Activated naive CD8-positive, alpha-beta T cell treated with anti-CD3 and anti-CD28 coated beads for 36 hours (primary cell): ENCODE results near the gene TYW1. TPM values are rescaled to one million over a fixed set of nuclear protein-coding genes. Genes with fewer than 3 reads are reported as not detected.
"Not testable (repeated sequence)": the region's sequence is repeated elsewhere in the genome, so short reads cannot be mapped to it uniquely, and the experiment has no call there.

Experiments
- DNase-seq: peaks from one replicate; pipeline ENCODE4 v3.0.0; 2021
- H3K27ac Mint-ChIP-seq: one replicate; pipeline ENCODE4 v1.8.0; 2022; ENCODE audit warnings: mild to moderate bottlenecking, moderate library complexity, mixed read lengths
- H3K27me3 Mint-ChIP-seq: one replicate; pipeline ENCODE4 v1.8.0; 2022; ENCODE audit warnings: mild to moderate bottlenecking, mixed read lengths
- H3K36me3 Mint-ChIP-seq: one replicate; pipeline ENCODE4 v1.8.0; 2021; ENCODE audit warnings: mild to moderate bottlenecking, mixed read lengths
- H3K4me1 Mint-ChIP-seq: one replicate; pipeline ENCODE4 v1.8.0; 2021; ENCODE audit warnings: mixed read lengths
- H3K4me3 Mint-ChIP-seq: one replicate; pipeline ENCODE4 v1.8.0; 2022; ENCODE audit warnings: mild to moderate bottlenecking, moderate library complexity, mixed read lengths
- H3K9me3 Mint-ChIP-seq: one replicate; pipeline ENCODE4 v1.8.0; 2022; ENCODE audit warnings: mixed read lengths
- total RNA-seq, 2 experiments: library from RNA; stranded (reverse); gene quantifications; one replicate each; pipeline ENCODE4 v1.2.3, GENCODE V29; 2021

The TYW1 gene
- total RNA-seq, 2 experiments from 2014 or later = 16.7 to 17.8 TPM

DNA sequence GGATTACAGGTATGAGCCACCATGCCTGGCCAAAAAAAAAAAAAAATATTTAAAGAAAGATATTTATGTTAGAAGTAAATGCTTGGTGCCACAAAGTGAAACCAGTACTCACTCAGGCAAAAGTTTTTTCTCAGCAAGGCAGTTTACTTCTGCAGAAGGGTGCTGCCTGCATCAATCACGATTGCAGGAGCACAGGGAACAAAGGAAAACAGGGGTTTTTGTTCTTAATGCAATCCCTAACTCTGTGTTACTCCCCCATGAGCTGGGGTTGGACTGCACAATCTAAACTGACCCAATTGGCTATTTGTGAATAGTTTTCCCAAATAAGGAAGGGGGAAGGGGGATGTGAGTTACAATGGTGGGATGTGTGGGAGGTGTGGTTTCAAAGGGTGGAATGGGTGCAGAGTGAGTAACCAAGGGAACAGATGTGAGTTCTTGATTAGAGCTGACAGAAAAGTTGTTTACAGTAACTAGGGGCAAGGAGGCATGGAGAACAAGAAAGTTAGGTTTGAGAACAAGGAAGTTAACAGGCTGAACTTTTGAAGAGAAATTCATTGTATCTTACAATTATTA is 255.4 kb downstream of the TYW1 start:
- no peak for DNase-seq
- no peak overlapping the region for H3K27ac Mint-ChIP-seq
- H3K27me3 Mint-ChIP-seq = no peaks in the 10 kb centered on the region
- H3K4me1 Mint-ChIP-seq = no peaks in the 10 kb centered on the region
- H3K36me3 Mint-ChIP-seq = peaks cover 21% of the 10 kb centered on the region
- H3K9me3 Mint-ChIP-seq = peaks cover 13% of the 10 kb centered on the region
- no peak overlapping the region for H3K4me3 Mint-ChIP-seq

DNA sequence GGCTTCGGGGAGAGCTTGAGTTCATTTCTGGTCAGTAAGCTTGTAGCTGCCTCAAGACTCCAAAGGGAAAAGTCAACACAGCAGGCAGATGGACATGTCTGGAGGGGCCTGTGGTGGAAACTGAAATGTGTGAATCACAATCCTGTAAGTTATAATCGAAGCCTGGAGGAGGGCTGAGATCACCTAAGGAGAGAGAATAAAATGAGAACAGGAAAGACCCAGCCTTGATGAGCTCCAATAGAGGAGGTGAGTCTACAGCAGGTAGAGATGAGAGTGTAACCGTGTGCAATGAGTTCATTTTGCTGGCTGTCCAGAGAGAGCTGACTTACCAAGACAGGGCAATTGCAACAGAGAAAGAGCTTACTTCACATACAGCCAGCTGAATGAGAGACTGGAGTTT is 258.4 kb downstream of the TYW1 start:
- DNase-seq, H3K27ac Mint-ChIP-seq, H3K27me3 Mint-ChIP-seq, H3K4me3 Mint-ChIP-seq, H3K4me1 Mint-ChIP-seq: not testable (repeated sequence)
- peaks cover 11% of the 10 kb centered on the region for H3K9me3 Mint-ChIP-seq
- peaks cover 15% of the 10 kb centered on the region for H3K36me3 Mint-ChIP-seq

DNA sequence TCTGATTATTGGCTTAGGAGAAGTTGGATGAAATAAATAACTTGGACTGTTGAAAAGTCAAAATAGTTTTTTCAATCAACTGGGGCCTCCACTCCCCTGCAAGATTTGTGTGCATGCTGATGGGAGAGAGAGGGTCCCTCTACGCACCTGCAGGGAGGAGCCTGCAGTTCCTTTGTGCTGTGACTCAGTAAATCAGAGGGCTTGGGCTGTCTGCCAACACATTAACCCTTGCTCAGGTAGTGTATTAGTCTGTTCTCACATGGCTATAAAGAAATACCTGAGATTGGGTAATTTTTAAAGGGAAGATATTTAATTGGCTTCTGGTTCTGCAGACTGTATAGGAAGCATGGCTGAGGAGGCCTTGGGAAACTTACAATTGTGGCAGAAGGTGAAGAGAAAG is 261.1 kb downstream of the TYW1 start:
- not testable (repeated sequence) for H3K9me3 Mint-ChIP-seq, H3K36me3 Mint-ChIP-seq, H3K4me3 Mint-ChIP-seq, H3K4me1 Mint-ChIP-seq, H3K27me3 Mint-ChIP-seq, DNase-seq, H3K27ac Mint-ChIP-seq

DNA sequence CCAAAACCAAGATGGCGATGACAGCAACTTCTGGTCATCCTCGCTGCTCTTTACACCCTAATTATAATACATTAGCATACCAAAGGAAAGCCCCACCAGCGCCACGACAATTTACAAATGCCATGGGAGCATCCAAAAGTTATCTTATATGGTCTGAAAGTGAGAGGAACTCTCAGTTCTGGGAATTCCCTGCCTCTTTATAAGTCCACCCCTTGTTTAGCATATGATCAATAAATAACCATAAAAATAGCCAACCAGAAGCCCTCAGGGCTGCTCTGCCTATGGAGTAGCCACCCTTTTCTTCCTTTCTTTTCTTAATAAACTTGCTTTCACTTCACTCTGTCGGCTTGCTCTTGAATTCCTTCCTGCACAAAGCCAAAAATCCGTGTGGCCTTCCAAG is 262.7 kb downstream of the TYW1 start:
- H3K27me3 Mint-ChIP-seq, DNase-seq, H3K27ac Mint-ChIP-seq: not testable (repeated sequence)

DNA sequence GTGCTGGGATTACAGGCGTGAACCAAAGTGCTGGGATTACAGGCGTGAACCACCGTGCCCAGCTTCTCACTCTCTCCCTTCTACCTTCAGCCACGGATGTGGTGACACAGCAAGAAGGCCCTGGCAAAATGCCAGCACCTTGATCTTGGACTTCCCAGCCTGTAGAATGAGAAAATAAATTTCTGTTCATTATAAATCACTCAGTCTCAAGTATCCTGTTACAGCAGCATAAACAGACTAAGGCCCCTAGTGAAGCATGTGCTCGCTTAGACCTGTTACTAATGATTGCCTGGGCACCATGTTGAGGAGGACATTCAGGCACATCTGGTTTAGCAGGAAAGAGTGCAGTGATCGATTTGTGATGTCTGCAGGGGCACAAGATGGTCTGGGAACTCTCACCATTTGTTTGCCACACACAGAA is 263.5 kb downstream of the TYW1 start:
- H3K27ac Mint-ChIP-seq, H3K4me1 Mint-ChIP-seq, H3K9me3 Mint-ChIP-seq, H3K27me3 Mint-ChIP-seq, DNase-seq, H3K4me3 Mint-ChIP-seq: not testable (repeated sequence)
- H3K36me3 Mint-ChIP-seq = peaks cover 15% of the 10 kb centered on the region

More for the DNA sequence above, 262.7 kb downstream of the TYW1 start:
- not testable (repeated sequence) for H3K4me1 Mint-ChIP-seq, H3K9me3 Mint-ChIP-seq, H3K4me3 Mint-ChIP-seq
- peaks cover 14% of the 10 kb centered on the region for H3K36me3 Mint-ChIP-seq

DNA sequence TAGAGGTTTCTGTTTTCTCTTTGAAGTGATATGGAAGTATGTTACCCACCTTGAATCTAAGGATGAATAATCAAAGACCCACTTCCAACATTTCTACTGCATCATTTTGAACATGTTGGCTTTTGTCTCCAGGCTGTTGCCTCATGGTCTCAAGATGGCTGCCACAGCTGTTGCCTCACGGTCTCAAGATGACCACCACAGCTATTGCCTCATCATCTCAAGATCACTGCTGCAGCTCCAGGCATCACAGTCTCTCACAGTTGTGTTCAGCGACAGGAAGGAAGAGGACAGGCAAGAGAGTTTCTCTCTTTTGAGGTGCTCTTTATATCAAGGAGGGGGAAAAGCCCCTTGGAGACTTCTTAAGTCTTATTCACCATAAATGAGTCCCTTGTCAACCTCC is 267.4 kb downstream of the TYW1 start:
- DNase-seq, H3K4me1 Mint-ChIP-seq, H3K4me3 Mint-ChIP-seq, H3K27me3 Mint-ChIP-seq, H3K27ac Mint-ChIP-seq, H3K9me3 Mint-ChIP-seq: not testable (repeated sequence)
- H3K36me3 Mint-ChIP-seq = peaks cover 15% of the 10 kb centered on the region

DNA sequence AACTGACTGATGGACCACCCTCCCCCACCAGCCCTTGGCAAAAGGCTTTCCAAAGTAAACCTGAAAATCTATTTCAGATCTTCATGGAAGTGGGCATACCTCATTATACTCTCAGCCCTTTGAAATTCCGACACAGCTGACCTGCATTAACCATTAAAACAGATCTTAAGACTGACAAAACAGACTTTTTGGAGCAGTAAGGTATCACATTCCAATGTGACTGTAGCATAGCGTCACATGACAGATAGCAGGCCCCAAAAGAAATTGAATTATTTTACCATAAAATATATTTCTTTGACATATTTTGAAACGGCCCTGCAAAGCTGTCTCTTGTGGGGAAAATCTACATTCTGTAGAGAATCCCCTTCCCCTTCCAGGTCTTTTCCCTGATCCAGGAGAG is 269.4 kb downstream of the TYW1 start:
- H3K9me3 Mint-ChIP-seq, H3K4me3 Mint-ChIP-seq, H3K27ac Mint-ChIP-seq, H3K4me1 Mint-ChIP-seq, H3K27me3 Mint-ChIP-seq, DNase-seq: not testable (repeated sequence)
- peaks cover 14% of the 10 kb centered on the region for H3K36me3 Mint-ChIP-seq

DNA sequence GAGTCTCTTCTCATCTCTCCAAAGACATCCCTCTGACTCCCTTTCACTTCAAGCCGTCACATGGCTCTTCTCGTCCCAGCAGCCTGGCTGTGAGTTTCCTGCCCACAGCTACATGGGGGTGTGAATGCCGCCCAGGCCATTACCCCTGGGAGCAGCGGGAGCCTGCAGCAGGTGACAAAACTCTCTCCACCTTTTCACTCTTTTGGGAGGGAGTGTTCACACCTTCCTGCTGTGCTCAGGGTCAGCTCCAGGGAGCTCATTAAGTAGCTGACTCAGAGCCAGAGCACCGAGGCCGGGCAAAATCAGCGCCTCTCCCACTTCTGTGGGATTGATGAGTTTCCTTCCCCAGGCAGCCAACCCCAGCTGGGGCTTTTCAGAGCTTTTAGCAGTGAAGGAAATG is 271.3 kb downstream of the TYW1 start:
- peaks cover 3% of the 10 kb centered on the region for H3K9me3 Mint-ChIP-seq
- H3K36me3 Mint-ChIP-seq = peaks cover 10% of the 10 kb centered on the region
- DNase-seq = no peak
- H3K27me3 Mint-ChIP-seq = no peaks in the 10 kb centered on the region
- H3K4me3 Mint-ChIP-seq = no peak overlapping the region
- H3K4me1 Mint-ChIP-seq = no peaks in the 10 kb centered on the region
- H3K27ac Mint-ChIP-seq = no peak overlapping the region

DNA sequence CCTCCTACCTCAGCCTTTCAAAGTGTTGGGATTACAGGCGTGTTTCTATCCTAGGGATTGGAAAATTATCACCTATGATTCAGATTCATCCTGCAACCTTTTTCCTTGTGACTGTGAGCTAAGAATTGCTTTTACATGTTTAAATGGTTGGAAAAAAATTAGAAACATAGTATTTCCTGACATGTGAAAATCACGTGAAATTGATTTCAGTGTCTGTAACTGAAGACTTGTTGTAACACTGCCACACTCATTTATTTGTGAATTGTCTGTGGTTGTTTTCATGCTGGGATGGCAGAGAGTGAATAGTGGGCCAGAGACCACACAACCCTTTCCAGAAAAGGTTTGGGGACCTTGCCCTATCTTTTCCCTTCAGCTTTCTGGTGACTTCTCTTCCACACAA is 273.3 kb downstream of the TYW1 start:
- H3K9me3 Mint-ChIP-seq, H3K4me1 Mint-ChIP-seq, H3K27me3 Mint-ChIP-seq: not testable (repeated sequence)

More for the DNA sequence above, 273.3 kb downstream of the TYW1 start:
- not testable (repeated sequence) for H3K4me3 Mint-ChIP-seq, H3K27ac Mint-ChIP-seq, DNase-seq, H3K36me3 Mint-ChIP-seq

Other genes with a start within 250 kb of the TYW1 start
- 10 to 100 TPM; 80.3 to 82.6 TPM for gene TMEM248, start 75.6 kb upstream of the TYW1 start, total RNA-seq
- gene SBDS, start 1.2 kb upstream of the TYW1 start, total RNA-seq = 10 to 100 TPM; 77.9 to 87.1 TPM